Right forelimb (tissue), 1 donor: ENCODE measurements around the gene SLC38A10.
A peak's percentile ranks its signal among the peaks of the same experiment; 100 is the strongest.
"Not testable (repeated sequence)": the region's sequence is repeated elsewhere in the genome, so short reads cannot be mapped to it uniquely, and the experiment has no call there.

ENCODE experiments used
- DNase-seq: peaks from one replicate; pipeline ENCODE4 v3.0.0-alpha.2; 2018

SLC38A10 gene

GRCh38 chr17:81310949-81311550 is 15.9 kb upstream of the SLC38A10 start:
- DNase-seq, result no peak

GRCh38 chr17:81309859-81310839 is 15.0 kb upstream of the SLC38A10 start:
- no peak for DNase-seq

GRCh38 chr17:81309140-81309858 is 14.2 kb upstream of the SLC38A10 start:
- DNase-seq, result peak; percentile 75

- DNase-seq, result not testable (repeated sequence)
These were observed 13.7 kb upstream of the SLC38A10 start for GRCh38 chr17:81308784-81309139.

GRCh38 chr17:81307636-81308560 is 12.8 kb upstream of the SLC38A10 start:
- no peak for DNase-seq

GRCh38 chr17:81306898-81307510 is 11.9 kb upstream of the SLC38A10 start:
- DNase-seq, result no peak

- no peak for DNase-seq
These were observed 11.4 kb upstream of the SLC38A10 start for GRCh38 chr17:81306491-81306890.

GRCh38 chr17:81305051-81305630 is 10.0 kb upstream of the SLC38A10 start:
- DNase-seq, result no peak

GRCh38 chr17:81304196-81305015 is 9.3 kb upstream of the SLC38A10 start:
- DNase-seq, result no peak

- no peak for DNase-seq
These were observed 8.3 kb upstream of the SLC38A10 start for GRCh38 chr17:81303385-81303784.

- DNase-seq, result no peak
These were observed 7.8 kb upstream of the SLC38A10 start for GRCh38 chr17:81302861-81303333.

- DNase-seq, result no peak
These were observed 7.2 kb upstream of the SLC38A10 start for GRCh38 chr17:81302324-81302723.

- DNase-seq, result no peak
These were observed 6.4 kb upstream of the SLC38A10 start for GRCh38 chr17:81301195-81302144.

- no peak for DNase-seq
These were observed 5.6 kb upstream of the SLC38A10 start for GRCh38 chr17:81300586-81301155.

- no peak for DNase-seq
These were observed 4.9 kb upstream of the SLC38A10 start for GRCh38 chr17:81299846-81300585.

- DNase-seq, result no peak
These were observed 4.1 kb upstream of the SLC38A10 start for GRCh38 chr17:81298991-81299738.

- DNase-seq, result no peak
These were observed 3.4 kb upstream of the SLC38A10 start for GRCh38 chr17:81298325-81298990.
